Neuronal stem cell (in vitro differentiated cells): ENCODE data around the gene KAZN. TPM values are rescaled to one million over a fixed set of nuclear protein-coding genes. Genes with fewer than 3 reads are reported as not detected.

Experiments
- DNase-seq: peaks from one replicate; pipeline ENCODE4 v3.0.0-alpha.2; 2013; ENCODE audit warnings: low spot score
- H2AFZ ChIP-seq: one replicate; pipeline ENCODE4 v1.6.1; 2013; ENCODE audit warnings: mild to moderate bottlenecking, low read length, inconsistent platforms
- H2AK5ac ChIP-seq: 2 replicates; pipeline ENCODE4 v1.6.1; 2013; ENCODE audit warnings: low read depth, mild to moderate bottlenecking, inconsistent platforms, low read length, moderate library complexity, mixed read lengths
- H2BK120ac ChIP-seq: 2 replicates; pipeline ENCODE4 v1.6.1; 2013; ENCODE audit warnings: low read depth, mild to moderate bottlenecking, inconsistent platforms, low read length, moderate library complexity, mixed read lengths
- H2BK12ac ChIP-seq: one replicate; pipeline ENCODE4 v1.6.1; 2013; ENCODE audit warnings: low read length, inconsistent platforms
- H2BK15ac ChIP-seq: 2 replicates; pipeline ENCODE4 v1.6.1; 2013; ENCODE audit warnings: mild to moderate bottlenecking, low read length, inconsistent platforms, mixed read lengths
- H2BK5ac ChIP-seq: one replicate; pipeline ENCODE4 v1.6.1; 2013; ENCODE audit warnings: inconsistent platforms, mild to moderate bottlenecking, low read length, moderate library complexity
- H3K14ac ChIP-seq: one replicate; pipeline ENCODE4 v1.6.1; 2013; ENCODE audit warnings: low read length, inconsistent platforms
- H3K18ac ChIP-seq: 2 replicates; pipeline ENCODE4 v1.6.1; 2013; ENCODE audit warnings: low read length, inconsistent platforms
- H3K23ac ChIP-seq: 2 replicates; pipeline ENCODE4 v1.6.1; 2013; ENCODE audit warnings: low read depth, mild to moderate bottlenecking, mixed read lengths, low read length, inconsistent platforms; ENCODE audit not compliant: poor library complexity
- H3K27ac ChIP-seq: replicated peaks from 3 replicates; pipeline ENCODE4 v1.5.1; 2013; ENCODE audit warnings: low read length, inconsistent platforms
- H3K27me3 ChIP-seq, 3 experiments: 2 replicates each; pipeline ENCODE4 v1.6.1; 2013; ENCODE audit warnings: low read length in 3 of 3, mild to moderate bottlenecking in 2 of 3, inconsistent platforms in 1 of 3, low read depth in 1 of 3, mixed read lengths in 1 of 3, moderate library complexity in 1 of 3; ENCODE audit not compliant: control insufficient read depth in 3 of 3, insufficient read depth in 3 of 3
- H3K36me3 ChIP-seq, 2 donors: replicated peaks in 1 of 2; 2 replicates each; pipeline ENCODE4 v1.6.1; 2013; ENCODE audit warnings: low read length in 2 of 2; ENCODE audit not compliant: control insufficient read depth in 2 of 2, insufficient read depth in 2 of 2
- H3K4ac ChIP-seq: 2 replicates; pipeline ENCODE4 v1.6.1; 2013; ENCODE audit warnings: inconsistent platforms, mild to moderate bottlenecking, low read length, moderate library complexity
- H3K4me1 ChIP-seq, 2 donors: 1 replicate in 1 of 2; 2 replicates in 1 of 2; pipeline ENCODE4 v1.6.1; 2013; ENCODE audit warnings: low read length in 2 of 2, low read depth in 1 of 2; ENCODE audit not compliant: control insufficient read depth in 2 of 2, insufficient read depth in 1 of 2
- H3K4me2 ChIP-seq: one replicate; pipeline ENCODE4 v1.6.1; 2013; ENCODE audit warnings: mild to moderate bottlenecking, low read length, inconsistent platforms; ENCODE audit not compliant: insufficient read depth, poor library complexity, severe bottlenecking
- H3K4me3 ChIP-seq, 2 donors: 2 replicates each; pipeline ENCODE4 v1.5.1; 2013; ENCODE audit warnings: low read length in 2 of 2, mild to moderate bottlenecking in 2 of 2, inconsistent platforms in 1 of 2, moderate library complexity in 1 of 2
- H3K79me1 ChIP-seq: one replicate; pipeline ENCODE4 v1.6.1; 2013; ENCODE audit warnings: low read depth, mild to moderate bottlenecking, inconsistent platforms, low read length, moderate library complexity
- H3K9ac ChIP-seq: one replicate; pipeline ENCODE4 v1.6.1; 2013; ENCODE audit warnings: mild to moderate bottlenecking, low read depth, low read length, inconsistent platforms; ENCODE audit not compliant: poor library complexity
- H3K9me3 ChIP-seq, 2 donors: replicated peaks in 1 of 2; 2 replicates each; pipeline versions ENCODE3 to v1.6.1; 2013; ENCODE audit warnings: low read length in 2 of 2, mild to moderate bottlenecking in 2 of 2, inconsistent platforms in 1 of 2, low read depth in 1 of 2, mixed read lengths in 1 of 2, moderate library complexity in 1 of 2; ENCODE audit not compliant: control insufficient read depth in 2 of 2, insufficient read depth in 1 of 2
- H4K8ac ChIP-seq: one replicate; pipeline ENCODE4 v1.6.1; 2013; ENCODE audit warnings: low read depth, mild to moderate bottlenecking, inconsistent platforms, low read length, moderate library complexity
- H4K91ac ChIP-seq: one replicate; pipeline ENCODE4 v1.6.1; 2013; ENCODE audit warnings: low read length, low read depth, mild to moderate bottlenecking, inconsistent platforms; ENCODE audit not compliant: poor library complexity
- WGBS, 2 donors: extraction: QIAGEN DNeasy Blood & Tissue Kit; methylation state at CpG; one replicate each; pipeline ENCODE4 v1.1.7; 2013; ENCODE audit warnings: missing lambda C conversion rate in 2 of 2, mixed read lengths in 1 of 2; ENCODE audit not compliant: insufficient read length in 2 of 2, insufficient replicate concordance in 1 of 2; ENCODE audit errors: extremely low coverage in 2 of 2; 5-methylcytosine and 5-hydroxymethylcytosine counted together
- polyA plus RNA-seq, 2 experiments: library from polyadenylated mRNA; stranded (reverse); fragments of 200-250 nt; gene quantifications; one replicate each; pipeline ENCODE4 v1.2.3, GENCODE V29; 2013

The KAZN gene
- polyA plus RNA-seq (2013, experiment 1 of 2) = 10.4 TPM
- polyA plus RNA-seq (2013, experiment 2 of 2) = 11.4 TPM

- Histone ChIP-seq H3K4ac (no peak within 1 kb of the TSS), H4K91ac (no peak within 1 kb of the TSS), H4K8ac (no peak within 1 kb of the TSS), H2BK12ac (no peak within 1 kb of the TSS), H2BK15ac (peak within 1 kb of the TSS; percentile 93), H2AK5ac (peak within 1 kb of the TSS; percentile 77), H3K14ac (no peak within 1 kb of the TSS), H3K4me1 (peaks cover 29 to 35% of the 10 kb centered on the region in 2 donors), H3K27me3 (no peaks in the 10 kb centered on the region), H3K36me3 (peaks cover 0 to 13% of the 10 kb centered on the region in 2 donors), H2BK120ac (peak within 1 kb of the TSS; percentile 75), H3K79me1 (no peaks in the 10 kb centered on the region), H3K23ac (peak within 1 kb of the TSS; percentile 50), H3K4me2 (peak within 1 kb of the TSS; percentile 86), H3K27ac (peak within 1 kb of the TSS; percentile 71), H3K9ac (peak within 1 kb of the TSS; percentile 88), H3K9me3 (no peaks in the 10 kb centered on the region), H2BK5ac (peak within 1 kb of the TSS; percentile 97), H2AFZ (peak within 1 kb of the TSS; percentile 88), H3K4me3 (peak within 1 kb of the TSS; percentile 61 to 92), H3K18ac (peak within 1 kb of the TSS; percentile 98)
- DNase-seq = peak; percentile 74
- WGBS, 2 donors = no CpG with 5 or more reads among the region's 81 CpGs
These were observed at the start of gene KAZN for GRCh38 chr1:14598498-14599182. Gene KAZN, plus strand, starts transcription at chr1:14598685.

- WGBS, 2 donors = no CpG with 5 or more reads among the region's 3 CpGs
- Histone ChIP-seq H3K4me2 (no peak overlapping the region), H3K27ac (no peak overlapping the region), H3K14ac (no peak overlapping the region), H2AFZ (no peak overlapping the region), H2BK5ac (no peak overlapping the region), H2BK120ac (no peak overlapping the region), H3K36me3 (no peaks in the 10 kb centered on the region), H3K9me3 (peaks cover 0 to 6% of the 10 kb centered on the region in 2 donors), H3K18ac (no peak overlapping the region), H3K4me3 (no peak overlapping the region), H2AK5ac (no peak overlapping the region), H3K79me1 (no peaks in the 10 kb centered on the region), H2BK12ac (no peak overlapping the region), H3K27me3 (no peaks in the 10 kb centered on the region), H4K8ac (no peak overlapping the region), H3K4ac (no peak overlapping the region), H4K91ac (no peak overlapping the region), H3K9ac (no peak overlapping the region), H3K4me1 (peaks cover 1 to 3% of the 10 kb centered on the region in 2 donors), H3K23ac (no peak overlapping the region), H2BK15ac (no peak overlapping the region)
- DNase-seq = no peak
These were observed 48.4 kb upstream of the KAZN start for GRCh38 chr1:14549897-14550620.

GRCh38 chr1:14551386-14551785 is 47.1 kb upstream of the KAZN start:
- WGBS, 2 donors = no CpG with 5 or more reads among the region's 8 CpGs

More at GRCh38 chr1:14551386-14551785, 47.1 kb upstream of the KAZN start:
- Histone ChIP-seq H4K8ac (no peak overlapping the region), H2BK15ac (no peak overlapping the region), H3K9me3 (no peaks in the 10 kb centered on the region), H4K91ac (no peak overlapping the region), H2AFZ (no peak overlapping the region), H2BK5ac (no peak overlapping the region), H2BK120ac (no peak overlapping the region), H3K23ac (no peak overlapping the region), H2BK12ac (no peak overlapping the region), H3K36me3 (no peaks in the 10 kb centered on the region), H3K27ac (no peak overlapping the region), H3K4me1 (peaks cover 1 to 3% of the 10 kb centered on the region in 2 donors), H3K79me1 (no peaks in the 10 kb centered on the region), H3K27me3 (no peaks in the 10 kb centered on the region), H3K14ac (no peak overlapping the region), H2AK5ac (no peak overlapping the region), H3K4ac (no peak overlapping the region), H3K9ac (no peak overlapping the region), H3K4me2 (no peak overlapping the region), H3K18ac (no peak overlapping the region), H3K4me3 (no peak overlapping the region)
- DNase-seq = no peak
